IPS DF 6.9 (cell line): ENCODE results near the gene SPX.

Experiments used
- DNase-seq: peaks from one replicate; pipeline ENCODE4 v3.0.0-alpha.2; 2013; ENCODE audit warnings: low read depth, low spot score
- H3K27ac ChIP-seq: one replicate; pipeline ENCODE4 v1.5.1; 2013; ENCODE audit warnings: low read length, control low read depth
- H3K27me3 ChIP-seq: 2 replicates; pipeline ENCODE4 v1.6.1; 2013; ENCODE audit warnings: mild to moderate bottlenecking, low read length; ENCODE audit not compliant: control insufficient read depth, insufficient read depth
- H3K36me3 ChIP-seq: 2 replicates; pipeline ENCODE4 v1.6.1; 2013; ENCODE audit warnings: low read length; ENCODE audit not compliant: control insufficient read depth, insufficient read depth
- H3K4me1 ChIP-seq: 2 replicates; pipeline ENCODE4 v1.6.1; 2013; ENCODE audit warnings: low read length; ENCODE audit not compliant: control insufficient read depth, insufficient read depth
- H3K4me3 ChIP-seq: 2 replicates; pipeline ENCODE4 v1.5.1; 2013; ENCODE audit warnings: mild to moderate bottlenecking, low read length
- H3K9me3 ChIP-seq: 2 replicates; pipeline ENCODE4 v1.6.1; 2013; ENCODE audit warnings: low read length, inconsistent platforms; ENCODE audit not compliant: control insufficient read depth, insufficient read depth
- WGBS: extraction: QIAGEN DNeasy Blood & Tissue Kit; methylation state at CpG from one replicate; pipeline ENCODE4 v1.1.7; 2013; ENCODE audit warnings: mixed read lengths, missing lambda C conversion rate; ENCODE audit not compliant: insufficient read length, insufficient coverage; 5-methylcytosine and 5-hydroxymethylcytosine counted together

Gene SPX

DNA sequence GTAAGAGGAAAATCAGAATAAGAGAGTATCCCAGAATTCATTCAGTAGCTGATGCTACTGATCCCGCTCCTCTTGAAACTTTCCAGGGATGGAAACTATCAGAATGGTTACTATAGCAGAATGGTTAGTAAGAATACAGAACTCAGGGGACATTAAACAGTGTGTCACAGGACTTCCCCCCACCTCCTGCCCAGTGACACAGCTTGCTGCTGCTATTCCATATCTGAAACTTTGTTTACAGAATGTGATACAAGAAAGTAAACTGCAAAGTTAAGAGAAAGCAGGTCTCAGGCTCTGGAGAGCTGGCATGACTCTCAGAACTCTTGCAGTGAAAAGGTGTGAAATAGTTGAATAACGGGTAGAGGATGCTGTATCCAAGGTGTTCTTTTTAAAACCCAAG is 3.4 kb downstream of the SPX start:
- Histone ChIP-seq H3K9me3 (no peaks in the 10 kb centered on the region), H3K36me3 (no peaks in the 10 kb centered on the region), H3K27ac (no peak overlapping the region), H3K4me1 (no peaks in the 10 kb centered on the region), H3K4me3 (no peak overlapping the region), H3K27me3 (peaks cover 9% of the 10 kb centered on the region; the same call in 1 of the 2 replicates)
- WGBS = no CpG with 5 or more reads among the region's 2 CpGs
- DNase-seq = no peak

DNA sequence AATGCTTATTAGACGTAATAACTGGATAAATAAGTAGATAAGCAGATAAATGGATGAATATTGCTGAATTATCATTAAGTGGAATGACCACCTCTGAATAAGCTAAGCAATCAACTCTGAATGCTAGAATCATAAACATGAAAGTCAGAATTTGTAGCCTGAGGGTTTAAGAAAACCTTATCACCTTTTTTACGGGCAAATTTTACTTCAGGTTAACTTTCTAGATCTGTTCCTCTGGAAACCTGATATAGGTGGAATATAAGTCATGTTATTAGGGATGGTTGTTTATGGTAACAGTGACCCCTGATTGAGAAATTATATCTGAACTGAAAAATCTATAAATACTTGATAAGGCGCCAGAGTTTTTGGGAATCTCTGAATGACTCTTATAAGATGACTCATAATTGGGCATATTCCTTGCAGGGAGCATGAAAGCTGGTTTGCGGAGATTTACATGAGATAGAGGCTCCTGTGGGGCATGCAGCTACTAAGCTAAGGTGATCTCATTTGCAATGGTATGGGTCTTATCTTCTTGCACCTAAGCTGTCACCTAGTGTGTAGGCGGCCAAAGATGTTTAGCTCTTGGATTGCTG is 12.1 kb downstream of the SPX start:
- Histone ChIP-seq H3K4me1 (no peaks in the 10 kb centered on the region), H3K4me3 (no peak overlapping the region), H3K27ac (no peak overlapping the region), H3K9me3 (no peaks in the 10 kb centered on the region), H3K27me3 (no peaks in the 10 kb centered on the region), H3K36me3 (no peaks in the 10 kb centered on the region)
- DNase-seq = no peak
- WGBS = no CpG with 5 or more reads among the region's 5 CpGs

DNA sequence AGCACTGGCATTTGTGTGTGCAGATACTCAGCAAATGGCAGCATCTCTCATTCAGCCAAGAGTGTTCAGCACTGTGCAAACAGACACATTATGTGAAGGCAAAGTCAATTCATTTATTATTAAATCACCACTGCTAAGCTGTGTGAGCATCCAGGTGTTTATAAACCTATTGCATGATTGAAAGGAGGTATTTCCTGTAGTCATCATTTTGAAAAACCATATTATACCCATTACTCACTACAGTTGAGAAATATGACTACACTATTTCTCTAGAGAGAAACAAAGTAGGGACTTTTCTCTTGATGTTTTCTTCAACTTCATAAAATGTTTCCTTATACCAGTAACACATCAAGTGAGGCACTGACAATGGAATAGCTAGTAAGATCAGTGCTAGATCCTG is 13.7 kb downstream of the SPX start:
- no peak overlapping the region for H3K27ac ChIP-seq
- H3K4me3 ChIP-seq = no peak overlapping the region
- H3K27me3 ChIP-seq = no peaks in the 10 kb centered on the region
- no peaks in the 10 kb centered on the region for H3K36me3 ChIP-seq
- DNase-seq = no peak
- no peaks in the 10 kb centered on the region for H3K4me1 ChIP-seq
- no peaks in the 10 kb centered on the region for H3K9me3 ChIP-seq

DNA sequence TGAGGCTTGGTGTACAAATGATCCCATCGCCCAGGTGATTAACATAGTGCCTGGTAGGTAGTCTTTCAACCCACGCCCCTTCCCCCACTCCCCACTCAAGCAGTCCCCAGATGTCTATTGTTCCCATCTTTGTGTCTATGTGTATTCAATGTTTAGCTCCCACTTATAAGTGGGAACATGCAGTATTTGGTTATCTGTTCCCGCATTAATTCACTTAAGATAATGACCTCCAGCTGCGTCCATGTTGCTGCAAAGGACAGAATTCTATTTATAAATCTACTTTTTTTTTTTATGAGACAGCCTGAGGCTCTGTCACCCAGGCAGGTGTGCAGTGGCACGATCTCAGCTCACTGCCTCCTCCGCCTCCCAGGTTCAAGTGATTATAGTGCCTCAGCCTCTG is 15.7 kb downstream of the SPX start:
- Histone ChIP-seq H3K9me3 (no peaks in the 10 kb centered on the region), H3K4me3 (no peak overlapping the region), H3K4me1 (no peaks in the 10 kb centered on the region), H3K36me3 (no peaks in the 10 kb centered on the region), H3K27ac (no peak overlapping the region), H3K27me3 (no peaks in the 10 kb centered on the region)
- DNase-seq = no peak
- no CpG with 5 or more reads among the region's 6 CpGs for WGBS

DNA sequence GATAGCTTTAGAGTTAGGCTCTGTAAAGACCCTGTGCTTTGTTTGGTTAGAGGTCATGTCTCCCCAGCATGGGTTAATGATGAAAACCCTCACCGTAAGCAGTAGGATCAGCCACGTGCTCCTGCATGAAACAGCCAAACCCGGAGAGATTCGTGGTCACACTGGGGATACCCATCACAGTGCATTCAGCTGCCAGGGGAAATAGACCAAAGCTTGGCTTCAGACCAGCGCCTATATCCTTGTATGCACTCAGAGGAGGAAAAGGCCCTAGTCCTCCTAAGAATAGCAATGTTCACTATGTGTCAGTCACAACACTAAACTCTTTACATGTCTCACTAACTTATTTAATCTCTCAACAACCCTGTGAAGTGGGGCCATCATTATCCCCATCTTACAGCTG is 16.3 kb downstream of the SPX start:
- WGBS = no CpG with 5 or more reads among the region's 5 CpGs
- no peaks in the 10 kb centered on the region for H3K4me1 ChIP-seq

DNA sequence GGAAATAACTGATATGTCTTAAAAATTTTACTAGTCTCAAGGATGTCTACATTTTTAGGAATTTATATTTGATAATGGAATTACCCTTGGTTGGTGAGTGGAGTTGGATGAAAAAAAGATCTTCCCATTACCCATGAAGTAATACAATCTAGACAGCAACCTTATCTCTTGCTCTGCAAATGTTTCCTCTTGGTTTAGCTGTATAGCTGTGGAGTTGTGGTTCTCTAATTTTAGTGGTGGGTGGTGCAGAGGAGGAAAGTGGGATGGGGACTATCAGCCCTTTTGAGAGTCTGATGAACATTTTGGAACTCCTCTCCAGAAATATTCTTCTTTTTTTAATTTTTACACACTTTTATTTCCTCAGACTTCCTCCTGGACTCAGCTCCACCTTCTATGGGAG is 17.1 kb downstream of the SPX start:
- no peaks in the 10 kb centered on the region for H3K36me3 ChIP-seq
- no peak for DNase-seq
- no peaks in the 10 kb centered on the region for H3K9me3 ChIP-seq
- no peaks in the 10 kb centered on the region for H3K4me1 ChIP-seq
- H3K27me3 ChIP-seq = no peaks in the 10 kb centered on the region
- no peak overlapping the region for H3K27ac ChIP-seq
- no peak overlapping the region for H3K4me3 ChIP-seq

More for the DNA sequence above, 16.3 kb downstream of the SPX start:
- Histone ChIP-seq H3K4me3 (no peak overlapping the region), H3K36me3 (no peaks in the 10 kb centered on the region), H3K27ac (no peak overlapping the region), H3K27me3 (no peaks in the 10 kb centered on the region), H3K9me3 (no peaks in the 10 kb centered on the region)
- DNase-seq = no peak

DNA sequence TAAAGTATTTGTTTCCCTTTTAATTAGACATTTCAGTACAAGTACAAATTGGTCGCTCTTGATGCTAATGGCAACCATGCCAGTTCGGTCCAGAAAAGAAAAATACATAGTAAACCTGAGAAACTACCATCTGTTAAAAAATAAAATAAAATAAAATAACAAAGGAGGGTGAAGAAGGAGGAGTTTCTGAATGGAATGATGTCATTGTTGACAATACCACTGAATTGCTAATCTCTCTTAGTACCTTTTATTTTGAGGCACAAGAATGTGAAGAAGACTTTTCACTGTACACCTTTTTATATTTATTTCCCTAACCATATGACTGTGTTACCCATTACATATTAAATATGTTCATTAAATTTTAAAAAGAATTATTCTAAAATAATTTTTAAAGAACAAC is 19.5 kb downstream of the SPX start:
- Histone ChIP-seq H3K36me3 (no peaks in the 10 kb centered on the region), H3K9me3 (no peaks in the 10 kb centered on the region), H3K4me3 (no peak overlapping the region), H3K4me1 (no peaks in the 10 kb centered on the region), H3K27me3 (no peaks in the 10 kb centered on the region), H3K27ac (no peak overlapping the region)
- DNase-seq = no peak
- WGBS = no CpG with 5 or more reads among the region's 2 CpGs

DNA sequence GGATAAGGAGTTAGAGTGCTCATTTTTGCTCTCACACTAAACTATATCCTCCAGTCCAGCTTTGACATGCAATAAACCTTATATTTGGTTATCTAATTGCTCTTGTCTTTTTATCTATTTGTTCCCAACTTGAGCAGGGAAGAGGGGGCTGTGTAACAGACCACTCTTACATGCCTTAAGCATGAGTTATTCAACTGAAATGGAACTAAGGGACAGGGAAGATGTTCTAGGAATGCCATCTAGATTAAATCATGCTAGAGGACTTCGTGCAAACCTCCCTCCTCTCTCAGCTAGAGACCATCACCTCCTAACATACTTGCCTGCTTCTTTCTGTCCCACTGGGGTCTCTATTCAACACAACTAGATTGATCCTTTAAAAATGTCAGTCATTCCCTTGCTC is 20.6 kb downstream of the SPX start:
- WGBS = no CpG with 5 or more reads among the region's 1 CpG
- Histone ChIP-seq H3K27ac (no peak overlapping the region), H3K4me3 (no peak overlapping the region), H3K27me3 (no peaks in the 10 kb centered on the region), H3K36me3 (no peaks in the 10 kb centered on the region), H3K4me1 (no peaks in the 10 kb centered on the region), H3K9me3 (no peaks in the 10 kb centered on the region)
- DNase-seq = no peak

DNA sequence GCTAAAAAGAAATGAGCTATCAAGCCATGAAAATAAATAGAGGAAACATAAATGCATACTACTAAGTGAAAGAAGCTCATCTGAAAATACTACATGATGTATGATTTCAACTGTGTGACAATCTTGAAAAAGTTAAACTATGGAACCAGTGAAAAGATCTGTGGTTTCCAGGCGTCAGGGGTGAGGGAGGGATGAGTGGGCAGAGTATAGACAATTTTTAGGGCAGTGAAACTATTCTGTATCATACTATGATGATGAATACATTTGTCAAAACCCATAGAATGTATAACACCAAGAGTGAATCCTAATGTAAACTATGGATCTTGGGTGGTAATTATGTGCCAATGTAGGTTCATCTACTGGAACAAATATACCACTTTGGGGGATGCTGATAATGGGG is 21.3 kb downstream of the SPX start:
- Histone ChIP-seq H3K4me1 (no peaks in the 10 kb centered on the region), H3K36me3 (no peaks in the 10 kb centered on the region), H3K27ac (no peak overlapping the region), H3K9me3 (no peaks in the 10 kb centered on the region), H3K27me3 (no peaks in the 10 kb centered on the region), H3K4me3 (no peak overlapping the region)
- no peak for DNase-seq
- WGBS = no CpG with 5 or more reads among the region's 1 CpG

DNA sequence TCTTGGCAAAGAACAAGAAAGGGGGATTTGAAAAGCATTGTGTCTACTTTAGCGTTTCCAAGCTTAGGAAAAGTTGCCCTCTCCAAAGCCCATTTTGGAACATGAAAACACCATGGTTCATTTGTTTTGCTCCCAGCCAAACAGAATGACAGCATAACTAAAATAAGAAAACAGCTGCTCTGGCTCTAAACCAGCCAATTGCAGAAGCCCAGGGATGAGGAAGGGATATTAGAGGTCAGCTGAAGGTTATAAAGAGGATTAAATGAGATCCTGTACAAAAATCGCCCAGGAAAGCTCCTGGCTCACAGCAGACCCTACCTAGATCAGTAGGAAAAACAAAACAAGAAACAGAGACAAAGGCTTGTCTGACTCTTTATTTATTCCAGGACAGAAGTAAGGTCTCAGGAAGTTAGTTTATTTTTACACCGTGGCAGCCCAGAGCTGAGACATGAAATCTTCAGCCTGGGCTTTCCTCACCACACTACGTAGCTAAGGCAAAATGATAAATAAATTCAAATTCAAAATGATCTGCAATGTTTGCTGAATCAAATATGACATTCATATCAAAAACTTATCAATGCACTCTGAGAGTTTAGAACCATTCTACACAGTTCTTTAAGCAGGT is 25.9 kb downstream of the SPX start:
- no peak for DNase-seq
- no CpG with 5 or more reads among the region's 4 CpGs for WGBS

DNA sequence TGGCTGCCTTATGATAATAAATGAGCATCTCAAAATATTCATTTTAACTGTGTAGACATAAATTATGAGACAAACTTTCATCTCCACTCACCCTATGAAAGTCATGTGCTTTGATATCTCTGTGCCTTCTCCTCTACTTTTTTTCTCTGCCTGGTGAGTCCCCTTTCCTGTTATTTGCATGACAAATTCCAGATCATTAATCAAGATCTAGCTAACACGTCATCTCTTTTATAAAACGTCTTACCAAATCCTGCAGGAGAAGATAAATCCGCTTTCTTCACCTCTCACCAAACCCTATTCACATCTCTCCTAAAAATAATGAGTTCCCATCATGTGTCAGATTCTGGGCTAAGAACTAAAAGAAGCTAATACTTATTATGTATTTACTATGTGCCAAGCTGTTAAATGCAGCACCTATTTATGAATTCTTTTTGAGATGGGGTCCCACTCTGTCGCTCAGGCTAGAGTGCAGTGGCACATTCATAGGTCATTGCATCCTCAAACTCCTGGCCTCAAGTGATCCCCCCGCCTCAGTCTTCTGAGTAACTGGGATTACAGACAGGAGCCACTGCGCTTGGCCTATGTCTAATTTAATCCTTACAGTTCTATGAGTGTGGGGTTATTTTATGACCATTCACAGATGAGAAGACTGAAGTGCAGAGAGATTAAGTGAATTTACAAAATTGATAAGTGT is 26.7 kb downstream of the SPX start:
- Histone ChIP-seq H3K9me3 (no peaks in the 10 kb centered on the region), H3K36me3 (no peaks in the 10 kb centered on the region), H3K27ac (no peak overlapping the region), H3K27me3 (no peaks in the 10 kb centered on the region), H3K4me1 (no peaks in the 10 kb centered on the region), H3K4me3 (no peak overlapping the region)
- DNase-seq = no peak
- WGBS = 100% methylated on average over 2 of the region's 6 CpGs

More for the DNA sequence above, 25.9 kb downstream of the SPX start:
- Histone ChIP-seq H3K27ac (no peak overlapping the region), H3K4me3 (no peak overlapping the region), H3K27me3 (no peaks in the 10 kb centered on the region), H3K9me3 (no peaks in the 10 kb centered on the region), H3K36me3 (no peaks in the 10 kb centered on the region), H3K4me1 (no peaks in the 10 kb centered on the region)
